NK-92 (cell line): ENCODE data around the gene ARHGEF16.

Experiments used
- DNase-seq: peaks from one replicate; lab custom pipeline; 2025; ENCODE audit not compliant: unreplicated experiment; lab: John Stamatoyannopoulos, UW

ARHGEF16 gene

GRCh38 chr1:3456449-3456963, 2.0 kb downstream of the ARHGEF16 start:
- DNase-seq: no peak

DNA sequence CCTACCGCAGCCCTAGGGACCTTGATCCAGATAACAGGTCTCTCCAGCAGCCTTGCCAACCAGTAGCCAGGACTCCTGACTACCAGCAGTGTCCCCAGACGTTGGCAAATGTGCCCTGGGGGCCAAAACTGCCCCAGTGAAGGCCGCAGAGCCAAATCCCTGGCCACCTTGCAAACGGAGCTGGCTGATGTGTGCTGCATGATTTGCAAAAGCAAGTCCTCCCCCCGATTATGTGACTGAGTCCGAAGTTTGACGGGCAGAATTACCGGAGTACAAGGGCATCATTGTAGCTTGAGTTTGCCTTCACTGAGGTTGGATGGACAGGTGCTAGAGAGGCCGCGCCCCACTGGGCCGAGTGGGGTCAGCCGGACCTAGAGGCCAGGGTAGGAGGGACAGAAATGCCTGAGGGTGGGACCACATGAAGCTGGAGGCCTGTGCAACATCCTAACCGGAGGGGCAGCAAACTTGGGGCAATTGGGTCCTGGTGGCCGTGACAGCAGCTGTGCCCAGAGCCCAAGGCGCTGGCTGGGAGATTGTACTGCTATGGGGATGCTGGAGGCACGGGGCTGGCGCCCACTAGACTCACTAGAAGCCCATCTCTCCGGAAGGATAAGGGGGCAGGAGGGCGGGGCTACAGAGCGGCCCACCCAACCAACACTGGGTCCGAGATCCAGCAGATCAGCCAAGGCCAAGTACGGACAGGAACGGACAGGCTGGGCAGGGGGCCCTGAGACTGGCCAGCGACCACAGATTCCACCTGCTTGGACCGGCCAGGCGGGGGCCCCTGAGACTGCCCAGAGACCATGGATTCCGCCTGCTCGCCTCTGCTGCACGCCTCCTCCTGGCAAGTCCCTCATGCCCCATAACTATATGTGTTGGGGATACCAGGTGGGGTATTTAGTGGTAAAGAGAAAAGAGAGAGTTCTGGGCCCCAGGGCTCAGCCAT, 2.8 kb downstream of the ARHGEF16 start:
- no peak for DNase-seq

DNA sequence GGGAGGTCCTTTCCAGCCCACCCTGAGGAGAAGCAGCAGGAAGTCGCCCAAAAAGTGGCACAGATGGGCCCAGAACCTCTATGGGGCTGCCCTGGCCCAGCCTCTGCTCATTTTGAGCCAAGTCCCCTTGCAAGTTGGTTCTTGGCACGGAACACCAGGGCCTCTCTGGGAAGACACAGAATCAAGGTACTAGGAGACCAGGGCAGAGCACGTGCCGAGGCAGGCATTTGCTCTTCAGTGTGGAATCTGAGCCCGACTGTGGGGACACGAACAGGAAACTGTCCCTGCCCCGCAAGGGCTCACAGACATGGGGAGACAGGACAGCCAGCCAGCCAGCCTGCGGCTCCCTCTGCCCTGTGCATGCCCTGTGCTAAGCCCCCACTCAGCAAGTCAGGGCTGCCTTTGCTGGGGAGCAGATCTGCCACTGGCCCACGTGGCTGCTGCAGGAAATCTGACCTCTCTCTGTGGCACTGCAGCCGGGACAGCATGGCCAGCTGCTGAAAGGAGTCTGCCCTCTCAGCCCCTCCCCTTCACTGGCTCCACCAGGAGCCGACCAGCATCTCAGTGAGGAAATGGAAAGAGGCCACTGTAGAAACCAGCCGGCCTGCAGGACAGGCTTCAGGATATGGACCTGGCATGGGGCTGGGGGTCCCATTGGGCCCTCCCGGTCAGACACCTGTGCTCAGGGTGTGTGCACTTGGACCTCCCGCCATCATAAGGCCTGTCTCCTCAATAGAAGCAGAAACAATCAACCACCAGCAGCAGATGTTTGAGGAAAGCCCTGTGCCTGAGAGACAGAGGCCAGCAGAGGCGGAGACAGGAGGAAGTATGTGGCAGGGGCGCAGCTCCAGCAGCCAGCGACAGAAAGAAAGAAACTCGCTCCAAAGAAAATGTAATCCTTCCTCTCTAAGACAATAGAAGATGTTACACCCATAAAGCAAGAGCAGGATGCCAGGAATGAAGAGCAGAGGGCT, 3.7 kb downstream of the ARHGEF16 start:
- no peak for DNase-seq

GRCh38 chr1:3459051-3459908, 4.8 kb downstream of the ARHGEF16 start:
- DNase-seq: no peak

DNA sequence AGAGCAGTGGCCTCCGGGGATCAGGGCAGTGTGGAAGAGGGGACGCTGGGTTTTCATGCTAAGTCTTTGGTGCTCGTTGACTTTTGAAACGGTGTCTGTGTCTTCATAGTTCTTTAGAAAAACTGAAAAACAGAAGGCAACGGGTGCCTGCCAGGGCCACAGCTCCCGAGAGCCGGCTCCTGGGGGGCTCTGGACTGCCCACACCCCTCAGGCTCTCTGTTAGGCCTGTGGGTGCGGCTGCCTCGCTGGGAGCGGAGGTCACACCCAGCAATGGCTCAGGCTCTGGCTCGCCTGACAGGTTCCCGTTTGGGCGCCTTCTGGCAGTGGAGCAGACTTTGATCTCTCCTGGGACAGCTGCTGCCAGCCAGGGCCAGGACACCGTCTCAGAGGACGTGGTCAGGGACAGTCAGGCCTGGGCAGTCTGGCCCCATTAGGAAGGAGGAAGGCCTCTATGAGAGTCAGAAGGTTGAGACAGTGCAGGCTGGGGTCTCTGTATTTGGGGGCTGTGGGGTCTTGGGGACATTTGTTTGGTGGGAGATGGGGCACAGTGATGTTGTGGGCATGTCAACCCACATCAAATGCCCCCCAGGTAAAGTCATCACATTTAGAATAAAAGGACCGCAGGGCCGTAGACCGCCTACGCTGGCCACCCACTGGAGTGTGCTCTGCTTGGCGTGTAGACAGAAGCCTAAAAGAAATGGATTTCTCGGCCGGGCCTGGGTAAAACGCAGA, 5.6 kb downstream of the ARHGEF16 start:
- no peak for DNase-seq

DNA sequence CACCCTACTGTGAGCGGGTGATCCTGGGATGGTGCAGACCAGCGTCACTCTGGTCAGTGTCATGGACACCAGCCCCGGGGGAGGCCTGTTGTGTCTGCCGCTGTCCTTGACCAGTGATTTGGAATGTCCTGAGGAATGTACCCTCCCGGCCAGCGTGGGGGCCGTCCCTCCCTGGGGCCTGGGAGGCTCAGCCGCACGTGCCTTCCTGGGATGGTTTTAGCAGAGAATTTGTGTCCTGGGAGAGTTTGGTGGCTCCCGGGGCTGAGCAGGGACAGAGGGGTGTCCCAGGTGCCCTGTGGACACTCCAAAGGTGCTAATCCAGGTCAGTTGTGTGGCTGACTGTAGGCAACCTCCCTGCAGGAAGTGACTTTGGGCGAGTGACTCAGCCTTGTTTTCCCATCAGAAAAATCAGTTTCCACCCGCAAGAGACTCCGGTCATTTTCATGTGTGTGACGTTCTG, 6.2 kb downstream of the ARHGEF16 start:
- DNase-seq: no peak

GRCh38 chr1:3461238-3461933, 6.9 kb downstream of the ARHGEF16 start:
- no peak for DNase-seq

DNA sequence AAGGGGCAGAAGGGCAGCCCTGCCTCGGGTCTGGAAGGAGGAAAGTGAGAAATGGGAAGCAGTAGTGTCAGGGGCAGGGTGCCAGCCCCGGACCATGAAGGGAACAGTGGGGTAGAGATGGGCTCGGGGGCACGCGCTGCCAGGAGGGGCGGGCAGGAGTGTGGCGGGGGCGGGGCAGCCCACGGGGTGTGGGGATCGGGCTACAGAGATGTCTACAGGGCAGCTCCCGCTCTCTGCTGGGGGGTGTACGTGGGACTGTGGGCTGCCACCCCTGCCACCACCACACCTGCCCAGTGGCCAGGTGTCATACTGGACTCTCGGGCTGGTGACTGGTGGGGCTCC, 7.4 kb downstream of the ARHGEF16 start:
- no peak for DNase-seq

DNA sequence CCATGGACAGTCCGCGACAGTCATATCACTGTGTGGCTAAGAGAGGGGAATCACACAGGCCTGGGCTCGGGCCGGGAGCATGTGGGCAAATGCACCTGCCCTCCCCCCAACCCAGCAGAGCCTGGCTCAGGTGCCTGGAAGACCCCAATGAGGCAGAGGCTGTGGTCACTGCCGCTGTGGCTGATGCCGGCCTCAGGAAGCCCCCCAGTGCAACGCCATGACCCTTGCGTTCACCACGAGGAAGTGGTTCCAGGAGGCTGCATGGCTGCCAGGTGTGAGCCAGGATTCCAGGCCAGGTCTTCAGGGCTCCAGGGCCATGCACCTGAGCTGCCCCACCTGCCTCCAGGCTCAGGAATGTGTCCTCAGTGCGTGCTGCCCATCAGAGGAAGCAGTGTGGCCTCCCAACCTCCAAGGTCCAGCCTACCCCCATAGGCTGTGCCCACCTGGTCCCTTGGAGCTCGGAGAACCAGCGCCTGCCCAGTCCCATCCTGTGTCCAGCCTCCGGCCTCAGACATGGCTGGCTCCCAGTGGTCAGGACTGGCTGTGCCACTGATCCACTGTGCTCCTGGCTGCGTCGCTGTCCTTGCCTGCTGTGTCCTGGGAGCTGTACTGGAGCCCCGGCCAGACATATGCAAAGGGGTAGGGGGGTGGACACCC, 8.0 kb downstream of the ARHGEF16 start:
- no peak for DNase-seq

DNA sequence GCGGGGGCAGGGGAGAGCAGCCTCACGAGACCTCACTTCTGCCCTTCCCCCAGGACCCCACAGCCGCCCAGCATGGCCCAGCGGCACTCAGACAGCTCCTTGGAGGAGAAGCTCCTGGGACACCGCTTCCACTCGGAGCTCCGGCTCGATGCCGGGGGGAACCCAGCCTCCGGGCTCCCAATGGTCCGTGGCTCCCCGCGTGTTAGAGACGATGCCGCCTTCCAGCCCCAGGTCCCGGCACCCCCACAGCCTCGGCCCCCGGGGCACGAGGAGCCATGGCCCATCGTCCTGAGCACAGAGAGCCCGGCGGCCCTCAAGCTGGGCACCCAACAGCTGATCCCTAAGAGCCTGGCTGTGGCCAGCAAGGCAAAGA, 8.5 kb downstream of the ARHGEF16 start:
- DNase-seq: no peak

GRCh38 chr1:3463408-3463863, 9.0 kb downstream of the ARHGEF16 start:
- no peak for DNase-seq

DNA sequence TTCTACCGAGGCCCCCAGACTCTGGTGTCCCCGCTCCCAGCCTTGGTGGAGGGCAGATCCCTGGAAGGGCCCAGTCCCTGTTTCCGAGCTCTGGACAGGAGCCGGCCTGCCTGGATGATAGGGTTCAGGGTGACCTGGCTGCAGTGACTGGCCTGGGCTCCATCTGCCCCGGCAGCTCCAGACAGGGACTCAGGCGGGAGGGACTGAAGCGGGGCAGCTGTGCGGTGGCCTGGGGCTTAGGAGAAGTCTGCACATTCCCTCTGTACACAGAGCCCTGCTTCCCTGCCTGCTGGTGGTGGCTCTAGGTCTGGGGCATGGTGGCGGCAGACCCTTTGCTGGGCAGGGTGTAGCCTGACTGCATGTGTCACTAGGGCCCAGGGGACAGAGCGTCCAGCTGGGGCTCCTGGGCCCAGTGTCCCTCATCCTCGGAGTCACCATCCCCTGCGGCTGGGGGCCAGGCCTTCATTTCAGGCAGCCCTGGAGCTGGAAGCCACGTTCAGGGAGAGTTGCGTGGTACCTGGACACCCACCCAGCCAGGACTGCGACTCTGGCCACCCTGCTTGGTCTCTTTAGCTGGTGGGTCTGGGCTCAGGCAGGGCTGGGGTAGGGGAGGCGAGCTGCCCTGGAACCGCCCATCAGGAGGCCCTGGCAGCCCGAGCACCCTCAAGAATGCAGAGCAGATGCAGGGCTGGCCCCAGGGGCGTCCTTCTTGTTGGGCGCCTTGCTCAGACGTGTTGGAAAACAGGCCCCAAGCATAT, 9.6 kb downstream of the ARHGEF16 start:
- no peak for DNase-seq

DNA sequence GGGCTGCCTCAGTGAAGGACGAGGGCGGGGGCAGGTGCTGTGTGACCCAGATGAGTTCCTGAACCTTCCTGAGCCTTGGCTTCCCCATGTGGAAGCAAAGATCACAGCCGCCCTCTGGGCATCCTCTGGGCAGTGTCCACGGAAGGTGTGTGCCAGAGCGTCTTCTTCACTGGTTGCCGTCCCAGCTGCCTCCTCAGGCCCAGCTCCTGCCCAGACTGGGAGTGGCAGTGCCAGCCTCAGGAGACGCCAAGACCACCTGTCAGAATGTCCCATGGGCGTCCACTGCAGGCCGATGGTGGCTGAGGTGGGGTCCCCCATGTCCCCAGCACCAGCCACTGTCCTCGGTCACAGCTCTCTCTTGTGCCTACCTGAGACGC, 10.2 kb downstream of the ARHGEF16 start:
- DNase-seq: no peak

GRCh38 chr1:3465091-3465934, 10.8 kb downstream of the ARHGEF16 start:
- DNase-seq: no peak

- no peak for DNase-seq
These were observed 11.5 kb downstream of the ARHGEF16 start for GRCh38 chr1:3465935-3466321.

GRCh38 chr1:3466366-3467075, 12.1 kb downstream of the ARHGEF16 start:
- no peak for DNase-seq
